DMS153 treated with DMSO at 0.1 percent for 48 hours (cell line): Measurements from ENCODE around the gene CYP11A1.

Source experiments
- DNase-seq: peaks from one replicate; lab custom pipeline; 2025; ENCODE audit not compliant: unreplicated experiment; lab: John Stamatoyannopoulos, UW

Gene CYP11A1

DNA sequence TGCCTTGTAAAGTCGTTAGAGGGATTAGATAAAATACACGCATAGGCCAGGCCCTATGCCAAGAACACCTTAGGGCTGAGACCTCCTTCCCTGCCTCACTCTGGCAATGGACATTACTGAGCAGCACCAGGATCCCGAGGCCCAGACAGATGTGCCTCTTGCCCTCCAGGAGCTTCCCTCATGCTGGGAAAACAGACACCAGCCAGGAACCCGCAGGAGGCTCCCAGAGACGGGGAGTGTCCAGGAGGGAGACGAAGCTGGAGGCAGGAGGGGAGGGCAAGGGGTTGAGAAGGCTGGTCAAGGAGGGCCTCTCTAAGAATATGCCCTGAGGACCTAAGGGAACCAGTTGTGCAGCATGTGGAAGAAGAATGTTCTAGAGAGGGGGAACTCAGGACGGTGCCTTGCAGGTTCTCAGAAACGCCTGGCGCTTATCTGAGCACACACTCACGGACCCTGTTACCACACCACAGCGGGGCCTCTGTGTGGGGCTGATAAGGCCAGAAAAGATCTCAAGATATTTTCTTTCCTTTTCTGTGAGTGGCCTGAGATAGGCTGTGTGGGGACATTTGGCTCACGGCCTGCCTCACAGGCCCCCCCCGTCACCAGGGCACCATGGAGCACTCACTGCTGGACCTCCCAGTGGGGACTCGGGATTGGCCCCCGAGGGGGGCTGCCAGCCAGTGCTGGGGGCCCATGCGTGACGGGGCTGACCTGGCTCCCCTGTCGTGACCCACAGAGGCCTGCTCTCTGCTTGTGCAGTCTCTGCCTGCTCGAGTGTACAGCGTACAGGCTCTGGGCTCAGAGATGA, 22.0 kb upstream of the CYP11A1 start:
- DNase-seq: no peak

DNA sequence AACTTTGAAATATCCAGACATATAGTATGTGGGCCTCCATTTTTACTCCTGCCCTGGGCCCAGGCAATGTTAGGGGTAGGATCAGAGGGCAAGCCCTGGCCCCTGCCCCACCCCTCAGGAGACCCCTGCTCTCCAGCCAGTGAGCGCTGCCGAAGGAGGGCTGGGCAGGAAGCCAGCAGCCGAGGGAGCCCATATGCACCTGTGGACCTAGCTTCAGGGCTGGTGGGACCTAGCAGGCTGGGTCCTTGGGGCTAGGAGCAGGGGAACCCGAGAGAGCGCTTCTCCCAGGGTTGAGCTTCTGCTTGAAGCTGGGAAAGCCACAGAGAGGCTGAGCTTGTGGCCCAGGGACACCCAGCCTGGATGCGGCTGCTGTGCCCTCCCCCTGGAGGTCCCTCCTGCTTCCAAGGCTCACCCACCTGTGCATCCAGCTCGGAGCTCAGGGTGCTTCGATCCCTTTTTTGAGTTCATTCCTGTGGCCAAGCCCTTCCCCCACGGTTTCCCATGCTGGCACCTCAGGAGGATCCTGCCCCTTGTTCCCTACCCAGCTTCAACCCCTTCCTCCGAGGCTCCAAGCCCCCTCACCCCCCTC, 21.0 kb upstream of the CYP11A1 start:
- no peak for DNase-seq

DNA sequence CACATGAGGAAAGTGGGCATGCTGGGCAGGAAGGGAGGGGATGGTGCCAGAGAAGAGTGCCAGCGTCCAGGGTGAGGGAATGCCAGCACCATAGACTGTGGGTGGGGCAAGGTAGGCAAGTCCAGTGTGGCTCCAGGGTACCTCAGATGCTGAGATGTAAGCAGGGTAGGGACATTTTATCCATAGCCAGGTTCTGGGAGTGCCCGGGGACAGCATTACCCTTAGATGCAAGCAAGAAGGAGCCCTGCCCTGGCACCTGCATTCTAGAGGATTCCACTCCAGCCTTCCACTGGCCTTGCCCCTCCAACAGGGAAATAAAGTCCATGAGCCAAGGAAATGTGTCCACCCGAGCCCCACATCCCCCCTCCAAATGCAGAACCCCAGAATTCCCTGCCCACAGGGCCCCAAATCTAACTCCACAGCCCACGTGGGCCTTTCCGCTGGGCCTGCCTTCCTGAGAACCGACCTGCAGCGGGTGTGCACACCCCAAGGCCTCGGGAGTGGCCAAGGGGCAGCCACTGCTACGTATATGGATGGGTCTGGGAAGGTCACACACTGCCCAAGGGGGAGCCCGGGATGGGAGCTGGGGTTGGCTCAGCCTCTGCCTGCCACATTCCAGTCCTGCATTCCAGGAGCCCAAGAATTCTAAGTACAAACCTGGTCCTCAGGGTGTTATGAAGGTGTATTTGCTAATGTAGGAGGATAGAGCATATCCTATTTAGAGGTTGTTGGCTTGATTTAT, 20.3 kb upstream of the CYP11A1 start:
- no peak for DNase-seq

DNA sequence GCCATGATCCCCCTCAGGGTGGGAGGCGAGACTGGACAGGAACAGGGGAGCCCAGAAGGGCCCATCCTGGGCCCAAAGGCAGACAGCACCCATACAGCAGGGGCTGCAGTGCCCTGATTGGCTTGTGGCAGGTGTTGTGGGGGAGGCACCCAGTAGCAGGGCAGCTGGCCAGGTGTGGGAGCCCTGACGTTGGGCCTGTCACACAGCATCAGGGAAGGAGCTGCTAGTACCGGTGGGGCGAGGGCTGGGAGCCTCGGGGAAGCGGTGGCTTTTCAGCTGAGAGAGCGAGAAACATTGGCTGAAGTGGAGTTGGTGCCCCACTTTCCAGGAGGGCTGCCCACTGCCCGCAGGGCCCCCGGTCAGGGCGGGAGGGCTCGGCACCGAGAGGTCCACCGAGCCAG, 19.7 kb upstream of the CYP11A1 start:
- no peak for DNase-seq

DNA sequence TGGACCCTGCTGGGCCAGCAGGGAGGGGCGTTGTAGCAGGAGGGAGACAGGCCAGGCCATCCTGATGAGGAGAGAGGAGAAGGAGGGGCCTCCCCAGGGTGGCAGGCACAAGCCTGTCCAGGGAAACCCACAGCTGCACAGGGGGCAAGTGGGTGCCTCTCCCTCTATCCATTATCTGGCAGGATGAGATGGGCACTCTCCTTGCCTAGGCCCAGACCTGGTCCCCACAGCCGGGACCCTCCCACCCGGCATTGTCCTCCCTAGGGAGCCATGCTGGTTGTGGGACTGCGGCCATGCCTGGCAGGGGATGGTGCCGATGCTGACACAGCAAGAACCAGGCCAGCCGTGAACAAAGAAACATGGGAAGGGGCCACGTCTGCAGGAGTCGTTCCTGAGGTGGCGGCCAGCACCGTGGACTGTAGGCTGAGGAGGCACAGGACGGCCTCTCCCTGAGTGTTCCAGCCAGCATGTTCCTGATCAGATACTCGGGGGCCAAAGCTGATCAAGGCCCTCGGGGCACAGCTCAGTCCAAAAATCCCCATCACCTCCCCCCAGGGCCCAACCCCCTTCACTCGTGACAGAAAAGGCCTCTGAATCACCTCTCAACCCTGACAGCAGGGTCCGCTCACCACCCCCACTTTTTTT, 19.2 kb upstream of the CYP11A1 start:
- DNase-seq: no peak

DNA sequence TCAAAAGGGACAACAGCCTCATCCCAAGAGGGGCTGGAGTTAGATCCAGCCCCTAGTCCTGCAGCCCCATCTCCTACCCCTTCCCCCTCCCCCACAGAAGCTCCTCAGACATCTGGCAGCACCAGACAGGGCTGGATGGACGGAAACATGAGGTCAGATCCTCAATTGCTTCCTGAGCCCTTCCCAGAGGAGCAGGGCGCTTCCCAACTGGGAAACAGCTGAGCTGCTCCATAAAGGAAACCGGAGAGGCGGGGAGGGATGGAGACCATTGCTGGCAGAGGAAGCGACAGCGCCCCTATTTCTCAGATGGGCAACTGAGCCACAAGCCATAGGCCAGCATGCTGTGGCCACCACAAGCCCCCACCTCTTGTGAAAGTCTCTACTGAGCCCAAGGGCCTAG, 18.3 kb upstream of the CYP11A1 start:
- no peak for DNase-seq

DNA sequence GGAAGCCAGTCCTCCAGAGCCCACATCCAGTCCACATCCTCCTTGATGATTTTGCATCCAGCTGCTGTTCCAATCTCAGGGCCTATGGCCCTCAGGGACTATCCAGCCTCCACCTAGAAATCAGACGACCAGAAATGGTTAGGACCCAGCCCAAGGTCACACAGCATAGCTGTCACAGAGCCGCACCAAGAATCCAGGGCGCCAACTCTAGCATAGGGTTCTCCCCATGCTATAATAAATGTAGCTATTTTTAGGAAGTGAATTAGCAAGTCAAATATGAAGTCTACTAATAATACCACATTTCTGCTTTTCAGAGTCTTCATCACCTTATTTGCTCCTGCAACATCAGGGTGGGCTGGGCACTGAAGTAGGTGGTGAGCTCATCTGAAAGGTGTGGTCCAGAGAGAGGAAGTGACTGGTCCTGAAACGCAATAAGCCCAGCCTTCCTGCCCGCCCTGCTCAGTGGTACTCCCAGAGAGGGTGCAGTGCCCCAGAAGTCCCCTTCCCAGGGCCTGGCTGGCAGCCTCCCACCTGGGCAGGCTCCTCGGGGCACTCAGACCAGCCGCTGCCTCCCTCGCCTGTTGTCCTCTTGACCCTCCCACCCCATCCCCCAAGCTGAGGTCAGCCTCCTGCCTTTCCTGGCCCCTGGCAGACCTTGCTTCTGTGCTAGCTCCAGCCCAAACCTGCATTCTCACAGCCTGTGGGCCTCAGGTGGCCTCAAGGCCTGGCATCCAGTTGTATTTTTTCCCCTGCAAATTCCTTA, 17.6 kb upstream of the CYP11A1 start:
- no peak for DNase-seq

DNA sequence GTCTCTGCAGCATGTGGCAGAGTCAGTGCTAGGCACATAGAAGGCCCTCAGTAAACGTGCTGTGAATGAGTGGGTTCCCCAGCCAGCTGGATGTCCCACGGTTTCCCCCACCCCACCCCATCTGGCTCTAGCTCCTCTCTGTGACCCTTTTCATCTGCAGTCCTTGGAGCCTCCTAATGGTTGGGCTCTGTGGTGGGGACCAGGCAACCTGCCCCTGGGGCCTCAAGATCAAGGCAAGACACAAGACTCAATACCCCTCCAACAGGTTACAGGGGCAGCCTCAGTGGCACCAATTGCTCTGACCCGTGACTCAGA, 17.1 kb upstream of the CYP11A1 start:
- no peak for DNase-seq

DNA sequence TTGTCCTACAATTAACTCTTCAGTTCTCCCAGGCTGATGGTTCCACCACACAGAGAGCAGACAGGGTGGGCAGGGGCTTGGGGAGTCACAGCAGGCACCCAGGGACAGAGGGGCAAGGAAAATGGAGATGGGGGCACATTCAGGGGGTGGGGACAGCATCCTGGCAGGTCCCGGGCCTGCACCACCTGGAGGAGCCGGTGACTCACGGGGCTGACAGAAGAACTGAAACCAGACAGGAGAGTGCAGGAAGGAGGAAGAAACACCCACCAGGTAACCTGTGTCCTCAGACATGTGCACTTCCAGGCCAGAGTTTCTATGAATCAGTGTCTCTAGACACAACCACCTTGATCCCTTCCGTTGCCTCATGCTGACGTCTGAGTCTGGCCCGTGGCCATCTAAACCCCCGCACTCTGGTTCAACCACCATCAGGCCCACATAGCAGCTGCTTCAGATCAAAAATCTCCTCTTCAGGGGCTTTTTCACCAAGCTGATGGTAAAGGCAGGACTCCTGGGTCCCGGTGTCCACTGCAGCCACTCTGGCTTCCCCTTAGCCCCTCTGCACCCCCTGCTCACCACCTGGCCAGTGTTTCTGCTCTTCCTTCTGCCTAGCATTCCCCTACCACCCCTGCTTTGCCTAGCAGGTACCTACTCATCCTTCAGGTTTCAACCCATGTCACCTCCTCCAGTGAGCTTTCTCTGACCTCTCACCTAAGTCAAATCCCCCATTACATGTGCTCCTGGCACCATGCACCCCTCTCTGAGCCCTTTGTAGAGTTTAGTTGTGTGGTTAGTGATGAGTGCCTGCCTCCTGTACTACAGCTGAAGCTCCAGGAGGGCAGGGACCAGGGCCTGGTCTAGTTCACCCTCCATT, 16.5 kb upstream of the CYP11A1 start:
- DNase-seq: no peak

DNA sequence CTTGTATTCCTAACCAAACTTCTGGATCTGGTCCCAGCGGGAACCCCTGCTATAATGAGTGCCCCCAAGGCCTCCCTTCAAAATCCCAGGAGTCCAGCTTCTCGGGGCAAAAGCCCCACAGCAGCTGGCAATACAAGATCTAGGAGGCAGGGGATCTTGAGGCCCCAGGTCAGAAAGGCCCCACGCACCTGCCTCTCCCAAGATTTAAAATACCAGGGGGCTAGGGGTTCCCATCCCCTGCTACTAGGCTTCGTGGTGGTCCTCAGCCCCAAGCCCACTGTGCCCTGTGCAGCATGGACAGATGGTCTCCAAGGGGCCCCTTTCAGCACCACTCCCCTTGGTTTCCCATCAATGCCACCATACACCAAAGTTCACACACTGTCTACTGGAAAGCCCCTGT, 15.8 kb upstream of the CYP11A1 start:
- no peak for DNase-seq

DNA sequence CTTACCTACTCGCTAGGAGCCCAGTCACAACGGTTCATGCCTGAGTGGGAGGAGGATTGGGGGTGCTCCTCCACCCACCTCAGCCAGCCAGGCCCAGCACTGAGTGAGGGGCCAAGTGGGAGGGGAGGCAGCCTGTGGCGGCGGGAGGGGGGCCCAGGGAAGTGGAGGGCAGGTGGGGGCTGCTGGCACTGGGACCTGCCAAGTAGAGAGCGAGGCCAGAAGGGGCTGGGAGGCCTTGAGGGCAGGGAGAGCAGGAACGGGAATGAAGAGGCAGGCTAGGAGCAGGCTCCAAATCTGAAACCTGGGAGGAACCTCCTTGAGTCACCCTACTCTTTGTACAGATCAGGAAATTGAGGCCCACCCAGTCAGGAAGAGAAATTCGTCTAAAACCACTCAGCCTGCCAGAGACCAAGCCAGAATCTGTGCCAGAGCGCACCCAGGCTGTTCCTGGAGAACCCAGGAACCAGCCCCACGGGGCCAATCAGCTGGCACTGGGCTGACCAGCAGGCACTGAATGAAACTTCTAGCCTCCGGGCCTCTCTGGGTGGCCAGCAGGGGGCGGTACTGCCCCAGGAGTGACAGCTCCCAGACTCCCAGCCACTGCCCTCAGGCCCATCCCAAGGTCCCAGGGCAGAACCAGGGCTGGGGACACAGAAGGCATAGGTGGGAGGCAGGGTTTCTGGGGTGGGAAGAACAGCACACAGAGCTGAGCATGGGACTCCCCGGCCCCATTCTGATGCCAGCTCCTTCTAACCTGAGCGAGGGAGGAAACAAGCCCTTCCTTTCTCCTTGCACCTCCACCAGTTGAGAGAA, 14.8 kb upstream of the CYP11A1 start:
- peak; percentile 30 for DNase-seq

DNA sequence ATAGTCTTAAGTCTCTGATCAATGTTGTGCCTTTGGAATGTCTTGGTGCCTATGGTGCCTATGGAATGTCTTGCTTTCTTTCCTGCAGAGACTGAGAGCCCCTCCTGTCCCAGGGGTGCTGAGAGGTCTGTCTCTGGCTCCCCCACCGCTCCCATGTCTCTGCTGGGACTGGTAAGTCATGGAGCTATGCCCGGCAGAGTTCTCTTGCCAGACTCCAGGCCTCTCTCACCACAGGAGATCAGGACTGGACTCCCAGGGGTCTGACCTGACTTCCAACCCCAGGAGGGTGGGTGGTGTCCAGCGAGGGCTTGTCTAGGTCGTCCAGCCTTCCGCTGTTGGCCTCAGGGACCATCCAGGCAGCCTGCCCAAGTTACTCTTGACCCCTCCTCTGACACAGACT, 14.0 kb upstream of the CYP11A1 start:
- DNase-seq: no peak

DNA sequence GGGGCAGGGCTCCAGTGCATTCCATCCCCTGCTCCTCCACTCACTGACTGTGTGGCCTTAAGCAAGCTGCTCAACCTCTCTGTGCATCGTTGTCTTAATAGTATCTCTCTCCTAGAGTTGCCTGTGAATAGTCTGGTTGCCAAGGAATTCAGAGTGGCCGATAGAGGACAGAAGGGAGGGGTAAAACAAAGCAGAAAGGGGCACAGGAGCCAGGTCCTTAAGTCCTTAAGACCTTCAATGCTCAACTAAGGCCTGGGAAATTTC, 13.7 kb upstream of the CYP11A1 start:
- no peak for DNase-seq

DNA sequence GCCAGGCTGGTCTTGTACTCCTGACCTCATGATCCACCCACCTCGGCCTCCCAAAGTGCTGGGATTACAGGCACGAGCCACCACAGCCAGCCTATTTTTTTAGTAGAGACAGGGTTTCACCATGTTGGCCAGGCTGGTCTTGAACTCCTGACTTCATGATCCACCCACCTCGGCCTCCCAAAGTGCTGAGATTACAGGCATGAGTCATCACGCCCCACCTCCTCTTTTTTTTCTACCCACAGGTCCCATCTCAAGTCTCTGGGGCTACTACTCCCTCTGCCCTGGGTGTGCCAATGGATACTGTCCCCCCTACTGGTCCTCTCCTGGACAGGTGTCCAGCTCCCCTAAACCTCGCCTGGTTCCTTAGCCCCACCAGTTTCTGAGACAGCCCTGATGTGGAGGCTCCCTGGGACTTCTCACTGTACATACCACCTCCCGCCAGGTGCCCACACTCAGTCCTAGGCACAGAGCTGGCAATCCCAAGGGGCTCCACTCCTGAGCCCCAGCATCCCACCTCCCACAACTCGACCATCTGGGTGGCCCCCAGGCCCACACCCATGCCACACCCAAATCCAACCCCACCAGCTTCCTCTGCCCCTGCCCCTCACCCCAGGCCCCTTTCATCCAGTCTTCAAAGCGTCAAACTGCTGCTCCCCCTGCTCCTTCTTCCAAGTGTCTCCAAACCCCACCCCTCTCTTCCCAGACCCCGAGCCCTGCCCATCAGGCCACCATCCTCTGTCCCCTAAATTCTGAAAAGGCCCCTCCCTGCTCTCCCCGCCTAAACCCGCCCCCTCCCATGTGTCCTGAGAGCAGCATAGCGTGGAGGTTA, 13.1 kb upstream of the CYP11A1 start:
- no peak for DNase-seq

DNA sequence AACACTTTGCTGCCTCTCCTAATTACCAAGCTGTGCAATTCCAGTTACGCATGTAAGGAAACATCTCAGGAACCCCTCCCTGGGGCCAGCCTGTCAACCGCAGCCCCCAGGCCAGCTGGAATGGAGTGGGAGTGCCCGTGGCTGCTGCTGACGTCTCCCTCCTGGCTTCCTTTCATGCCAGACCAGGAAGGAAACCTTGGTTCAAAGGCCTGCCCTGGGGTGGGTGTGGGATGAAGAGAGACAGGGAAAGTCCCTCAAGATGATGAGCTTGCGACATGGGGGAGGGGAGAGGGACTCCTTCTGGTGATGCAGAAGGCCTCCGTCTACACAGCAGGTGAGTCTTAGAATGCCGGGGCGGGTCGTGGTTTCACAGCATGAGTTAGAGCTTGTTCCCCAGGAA, 11.4 kb upstream of the CYP11A1 start:
- DNase-seq: no peak

DNA sequence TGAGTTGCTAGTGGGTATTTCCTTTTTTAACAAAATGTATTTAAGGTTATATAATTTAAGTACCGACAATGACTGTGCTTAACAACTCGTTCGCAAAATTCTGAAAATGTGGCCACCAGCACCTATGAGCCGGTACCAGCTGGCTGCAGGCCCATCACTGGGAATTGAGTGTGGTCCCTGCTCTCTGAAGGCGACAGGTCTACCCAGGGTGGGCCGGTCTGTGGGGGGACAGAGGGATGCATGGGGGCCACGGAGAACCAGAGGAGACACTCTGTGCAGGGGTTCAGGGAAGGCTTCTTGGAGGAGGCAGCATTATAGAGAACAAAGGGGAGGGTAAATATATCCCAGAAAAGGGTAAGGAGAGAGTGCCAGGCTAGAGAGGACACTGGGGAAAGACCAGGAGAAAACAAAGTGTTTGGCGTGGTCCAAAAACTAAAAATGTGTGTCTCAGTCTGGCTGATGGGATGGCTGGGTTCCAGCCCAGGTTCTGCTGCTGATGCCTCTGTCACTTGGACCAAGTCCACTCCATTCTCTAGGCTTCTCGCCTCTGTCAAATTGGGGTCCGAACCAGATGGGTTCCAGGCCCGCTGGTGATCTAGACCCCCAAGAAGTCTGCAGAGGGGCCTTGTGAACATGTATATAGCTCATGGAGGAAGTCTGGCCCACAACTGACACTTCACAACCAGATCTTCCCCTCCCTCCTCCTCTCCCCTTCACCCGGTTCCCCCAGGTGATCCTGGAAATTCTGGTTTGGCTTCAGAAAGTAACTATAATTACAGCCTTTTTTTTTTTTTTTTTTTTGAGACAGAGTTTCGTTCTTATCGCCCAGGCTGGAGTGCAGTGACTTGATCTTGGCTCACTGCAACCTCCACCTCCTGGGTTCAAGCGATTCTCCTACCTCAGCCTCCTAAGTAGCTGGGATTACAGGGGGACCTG, 10.7 kb upstream of the CYP11A1 start:
- no peak for DNase-seq

DNA sequence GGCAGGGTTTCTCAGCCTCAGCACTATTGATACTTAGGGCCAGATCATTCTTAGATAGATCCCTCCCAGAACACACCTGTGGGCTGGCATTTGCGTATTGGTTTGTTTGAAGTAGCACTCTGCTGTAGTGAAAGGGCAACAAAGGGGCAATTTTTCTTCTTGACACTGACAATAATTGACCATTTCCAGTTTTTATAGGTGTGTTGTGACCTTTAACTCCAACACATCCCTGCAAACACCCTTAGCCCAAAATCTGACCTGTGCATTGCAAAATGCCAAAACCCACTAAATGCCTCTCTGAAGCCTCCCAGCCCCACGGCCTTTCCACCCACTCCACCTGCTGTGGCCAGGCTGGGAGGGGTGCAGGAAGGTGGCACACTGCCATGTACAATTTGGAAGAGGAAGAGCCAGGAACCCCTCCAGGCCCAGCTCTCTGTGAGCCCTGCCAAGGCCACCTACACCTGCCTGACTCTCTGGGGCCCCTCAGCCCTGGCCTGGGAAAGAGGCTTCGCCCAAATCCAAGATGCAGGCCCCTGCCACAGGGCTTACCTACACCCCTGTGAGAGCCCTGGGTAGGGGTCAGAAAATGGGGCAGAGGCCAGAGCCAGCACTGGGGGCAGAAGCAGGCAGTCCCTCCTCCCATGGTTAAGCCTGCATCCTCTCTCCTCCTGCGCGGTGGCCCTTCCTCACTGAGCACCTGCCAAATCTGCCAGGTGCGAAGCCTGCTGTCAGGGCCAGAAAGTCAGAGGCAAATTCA, 9.6 kb upstream of the CYP11A1 start:
- no peak for DNase-seq
